HepG2 (cell line): ENCODE data around the gene HIVEP2. TPM values are rescaled to one million over a fixed set of nuclear protein-coding genes. Genes with fewer than 3 reads are reported as not detected.

Source experiments
- ARID2 ChIP-seq: sonication (generic); formaldehyde crosslinking; IDR thresholded peaks from 2 replicates; pipeline ENCODE4 v1.8.1; 2022; ENCODE audit warnings: mild to moderate bottlenecking, missing genetic modification reagents, borderline replicate concordance
- BCL3 ChIP-seq: sonication (generic); formaldehyde crosslinking; IDR thresholded peaks from 2 replicates; pipeline ENCODE4 v1.5.1; 2020; ENCODE audit warnings: mild to moderate bottlenecking, missing genetic modification reagents, moderate library complexity
- BORCS8-MEF2B ChIP-seq: sonication (generic); formaldehyde crosslinking; IDR thresholded peaks from 2 replicates; pipeline ENCODE4 v1.8.0; 2022; ENCODE audit warnings: mild to moderate bottlenecking, missing genetic modification reagents
- GABPA ChIP-seq, 2 experiments: IDR thresholded peaks; 2 replicates each; pipeline ENCODE4 v1.6.1; 2011 to 2016; ENCODE audit warnings: low read depth in 2 of 2, low read length in 1 of 2, missing biosample characterization in 1 of 2, missing genetic modification characterization in 1 of 2
- HMGXB4 ChIP-seq, 2 experiments: sonication (generic) in 1 of 2; formaldehyde crosslinking in 1 of 2; IDR thresholded peaks; 2 replicates each; pipeline versions ENCODE4 v1.4.0 to v1.6.1; 2018 to 2020; ENCODE audit warnings: missing genetic modification reagents in 2 of 2, borderline replicate concordance in 1 of 2, low read depth in 1 of 2, mild to moderate bottlenecking in 1 of 2, missing biosample characterization in 1 of 2
- HNF1A ChIP-seq, 2 experiments: sonication (generic) in 1 of 2; formaldehyde crosslinking in 1 of 2; IDR thresholded peaks; 2 replicates each; pipeline versions ENCODE4 v1.4.0 to v1.6.1; 2016 to 2020; ENCODE audit warnings: borderline replicate concordance in 1 of 2, low read depth in 1 of 2, mild to moderate bottlenecking in 1 of 2, missing genetic modification reagents in 1 of 2
- MATR3 ChIP-seq: sonication (generic); formaldehyde crosslinking; IDR thresholded peaks from 2 replicates; pipeline ENCODE4 v1.4.0; 2020; ENCODE audit warnings: missing genetic modification reagents
- MYPOP ChIP-seq: sonication (generic); formaldehyde crosslinking; IDR thresholded peaks from 2 replicates; pipeline ENCODE4 v1.8.1; 2023; ENCODE audit warnings: mild to moderate bottlenecking, moderate library complexity, missing genetic modification reagents
- RAD51 ChIP-seq: fragments of 450-650 bp; IDR thresholded peaks from 2 replicates; pipeline ENCODE4 v1.6.1; 2016; ENCODE audit warnings: borderline replicate concordance
- RNF219 ChIP-seq: sonication (generic); formaldehyde crosslinking; IDR thresholded peaks from 2 replicates; pipeline ENCODE4 v1.5.0; 2020; ENCODE audit warnings: mild to moderate bottlenecking, missing genetic modification reagents
- SAP130 ChIP-seq: IDR thresholded peaks from 2 replicates; pipeline ENCODE4 v1.6.1; 2016; ENCODE audit warnings: low read depth
- TCF7 ChIP-seq: sonication (generic); IDR thresholded peaks from 2 replicates; pipeline ENCODE4 v1.6.1; 2016; ENCODE audit warnings: antibody characterized with exemption, low read depth
- ZIK1 ChIP-seq: sonication (generic); formaldehyde crosslinking; IDR thresholded peaks from 2 replicates; pipeline ENCODE4 v1.5.0; 2020; ENCODE audit warnings: mild to moderate bottlenecking, low read depth, missing genetic modification reagents, borderline replicate concordance
- ZNF337 ChIP-seq: sonication (generic); formaldehyde crosslinking; IDR thresholded peaks from 2 replicates; pipeline ENCODE4 v1.5.1; 2020; ENCODE audit warnings: missing genetic modification reagents, low read depth, mild to moderate bottlenecking, borderline replicate concordance
- ZNF367 ChIP-seq: sonication (generic); formaldehyde crosslinking; IDR thresholded peaks from 2 replicates; pipeline ENCODE4 v1.4.0; 2020; ENCODE audit warnings: missing genetic modification reagents, borderline replicate concordance
- ZNF713 ChIP-seq: sonication (generic); formaldehyde crosslinking; IDR thresholded peaks from 2 replicates; pipeline ENCODE4 v1.4.0; 2020; ENCODE audit warnings: mild to moderate bottlenecking, missing genetic modification reagents
- polyA plus RNA-seq, 8 experiments: library from polyadenylated mRNA; depleted of rRNA in 3 of 8; stranded (reverse) in 7 of 8; unstranded in 1 of 8; fragments of >200 nt; fragmentation: Illumina TruSeq in 4 of 8; extraction: Trizol in 4 of 8; gene quantifications; 2 replicates each; pipeline versions ENCODE4 v1.2.1 to v1.2.3, GENCODE V29; 2011 to 2016; ENCODE audit warnings: low read depth in 4 of 8, missing spikeins in 1 of 8, mixed read lengths in 1 of 8; ENCODE audit not compliant: insufficient read depth in 1 of 8
- total RNA-seq, 5 experiments: library from RNA; depleted of rRNA; stranded (reverse); fragments of >200 nt; fragmentation: Illumina TruSeq; extraction: Trizol; gene quantifications; 2 replicates each; pipeline ENCODE4 v1.2.3, GENCODE V29; 2016; ENCODE audit warnings: low read depth in 1 of 5

Gene HIVEP2
- total and polyA plus RNA-seq, 2 of the 13 experiments (the other 11 are each of a cell fraction or from before 2014, with no cell fraction given): 3.4 to 12.9 TPM

- TF ChIP-seq MYPOP (CRISPR knock-in tag) (0 out of 2 replicates have a peak, but pooled peaks have one; percentile 16), SAP130 (no peak), ZIK1 (no peak), BCL3 (CRISPR knock-in tag) (peak; percentile 33; the same call in 1 of the 2 replicates), GABPA (IDR thresholded peaks at IDR 0.05; ENCODE audit: low read depth, low read length) (no peak), GABPA (CRISPR knock-in tag; IDR thresholded peaks at IDR 0.05; ENCODE audit: low read depth) (no peak), TCF7 (0 out of 2 replicates have a peak, but pooled peaks have one; percentile 2), ZNF713 (CRISPR knock-in tag) (no peak), ARID2 (CRISPR knock-in tag) (no peak), ZNF337 (CRISPR knock-in tag) (no peak), RNF219 (CRISPR knock-in tag) (no peak; the same call in 1 of the 2 replicates), BORCS8-MEF2B (CRISPR knock-in tag) (peak; percentile 57; the same call in 1 of the 2 replicates), ZNF367 (CRISPR knock-in tag) (no peak), MATR3 (CRISPR knock-in tag) (no peak), RAD51 (no peak), HNF1A (IDR thresholded peaks at IDR 0.05; ENCODE audit: low read depth) (no peak), HNF1A (CRISPR knock-in tag; IDR thresholded peaks at IDR 0.05; ENCODE audit: borderline replicate concordance) (peak; percentile 23; the same call in 1 of the 2 replicates), HMGXB4 (CRISPR knock-in tag; IDR thresholded peaks at IDR 0.05; ENCODE audit: borderline replicate concordance in 1 of 2, low read depth in 1 of 2) (no peak; a peak in 2 of 4 replicates)
These were observed 637 bp upstream of the HIVEP2 start (continued) for GRCh38 chr6:142945446-142946180.
